Neural progenitor cell (in vitro differentiated cells): Measurements from ENCODE around the gene LMAN1L. TPM values are rescaled to one million over a fixed set of nuclear protein-coding genes. Genes with fewer than 3 reads are reported as not detected.

Experiments used
- DNase-seq: peaks from one replicate; pipeline ENCODE4 v3.0.0-alpha.2; 2016; ENCODE audit warnings: low spot score
- H2AFZ ChIP-seq: fragments of 200-600 bp; sonication (generic); replicated peaks from 2 replicates; pipeline ENCODE4 v1.6.1; 2016; ENCODE audit warnings: antibody characterized with exemption
- H3F3A ChIP-seq: fragments of 200-600 bp; sonication (generic); 2 replicates; pipeline ENCODE4 v1.6.1; 2016; ENCODE audit warnings: antibody characterized with exemption, low read depth
- H3K27ac ChIP-seq: fragments of 200-600 bp; sonication (generic); 2 replicates; pipeline ENCODE4 v1.5.1; 2016; ENCODE audit warnings: mild to moderate bottlenecking
- H3K27me3 ChIP-seq: fragments of 200-600 bp; sonication (generic); 2 replicates; pipeline ENCODE4 v1.6.1; 2016; ENCODE audit warnings: mild to moderate bottlenecking, moderate library complexity
- H3K36me3 ChIP-seq: fragments of 200-600 bp; sonication (generic); 2 replicates; pipeline ENCODE4 v1.5.1; 2016
- H3K4me1 ChIP-seq: fragments of 200-600 bp; sonication (generic); 2 replicates; pipeline ENCODE4 v1.6.1; 2016; ENCODE audit warnings: mixed run types
- H3K4me2 ChIP-seq: fragments of 200-600 bp; sonication (generic); 2 replicates; pipeline ENCODE4 v1.6.1; 2016
- H3K4me3 ChIP-seq: fragments of 200-600 bp; sonication (generic); 2 replicates; pipeline ENCODE4 v1.5.1; 2016
- H3K79me2 ChIP-seq: fragments of 200-600 bp; sonication (generic); 2 replicates; pipeline ENCODE4 v1.6.1; 2016; ENCODE audit warnings: low read depth
- H3K9ac ChIP-seq: fragments of 200-600 bp; sonication (generic); 2 replicates; pipeline ENCODE4 v1.6.1; 2016
- H3K9me3 ChIP-seq: fragments of 200-600 bp; sonication (generic); 2 replicates; pipeline ENCODE4 v1.5.1; 2016; ENCODE audit warnings: low read depth
- H4K20me1 ChIP-seq: fragments of 200-600 bp; sonication (generic); 2 replicates; pipeline ENCODE4 v1.6.1; 2016; ENCODE audit warnings: low read depth
- H3K27ac Mint-ChIP-seq: 3 replicates; pipeline ENCODE4 v1.8.0; 2021; ENCODE audit warnings: mixed read lengths
- H3K27me3 Mint-ChIP-seq: 2 replicates; pipeline ENCODE4 v1.8.0; 2022; ENCODE audit warnings: low read depth, mild to moderate bottlenecking, inconsistent platforms, moderate library complexity, mixed read lengths; ENCODE audit not compliant: insufficient read depth
- H3K36me3 Mint-ChIP-seq: 3 replicates; pipeline ENCODE4 v1.8.0; 2021; ENCODE audit warnings: mixed read lengths
- H3K4me1 Mint-ChIP-seq: 3 replicates; pipeline ENCODE4 v1.8.0; 2021; ENCODE audit warnings: mixed read lengths
- H3K4me3 Mint-ChIP-seq: 3 replicates; pipeline ENCODE4 v1.8.0; 2021; ENCODE audit warnings: mild to moderate bottlenecking, moderate library complexity, mixed read lengths
- H3K9me3 Mint-ChIP-seq: 3 replicates; pipeline ENCODE4 v1.8.0; 2020; ENCODE audit warnings: mixed read lengths
- CTCF ChIP-seq: fragments of 200-600 bp; sonication (generic); IDR thresholded peaks from 2 replicates; pipeline ENCODE4 v1.5.1; 2017; ENCODE audit warnings: antibody characterized with exemption, mild to moderate bottlenecking
- EZH2 ChIP-seq: fragments of 200-600 bp; sonication (generic); IDR thresholded peaks from 2 replicates; pipeline ENCODE4 v1.6.1; 2017; ENCODE audit warnings: antibody characterized with exemption, mild to moderate bottlenecking, moderate library complexity
- EZH2phosphoT487 ChIP-seq: fragments of 200-600 bp; sonication (generic); IDR thresholded peaks from 2 replicates; pipeline ENCODE4 v1.6.1; 2017; ENCODE audit warnings: antibody characterized with exemption
- total RNA-seq: library from RNA; depleted of rRNA; stranded (reverse); fragments of >200 nt; gene quantifications from 2 replicates; pipeline ENCODE4 v1.2.3, GENCODE V29; 2015; ENCODE audit warnings: low replicate concordance

LMAN1L gene
- total RNA-seq, 1 donor from 2014 or later: not detected

- Histone ChIP-seq H3K27ac (no peak overlapping the region), H3K4me1 (peaks cover 1% of the 10 kb centered on the region), H3F3A (peaks cover 5% of the 10 kb centered on the region), H3K4me3 (no peak overlapping the region), H3K79me2 (no peaks in the 10 kb centered on the region), H4K20me1 (peaks cover 18% of the 10 kb centered on the region), H3K4me2 (no peak overlapping the region), H3K9ac (no peak overlapping the region), H3K27me3 (peaks cover 27% of the 10 kb centered on the region), H3K9me3 (no peaks in the 10 kb centered on the region), H3K36me3 (no peaks in the 10 kb centered on the region), H2AFZ (no peak overlapping the region)
- Mint-ChIP-seq H3K9me3 (no peaks in the 10 kb centered on the region), H3K4me3 (no peak overlapping the region), H3K36me3 (no peaks in the 10 kb centered on the region), H3K4me1 (peaks cover 12% of the 10 kb centered on the region), H3K27ac (no peak overlapping the region), H3K27me3 (peaks cover 36% of the 10 kb centered on the region)
- no peak for DNase-seq
- TF ChIP-seq EZH2phosphoT487 (no peak), EZH2 (no peak), CTCF (no peak)
These were observed 19.3 kb downstream of the LMAN1L start for GRCh38 chr15:74831813-74832495.

- no peak for DNase-seq
- Histone ChIP-seq H4K20me1 (peaks cover 10% of the 10 kb centered on the region), H3K36me3 (no peaks in the 10 kb centered on the region), H2AFZ (no peak overlapping the region), H3K4me3 (no peak overlapping the region), H3K9me3 (no peaks in the 10 kb centered on the region), H3K27me3 (peaks cover 18% of the 10 kb centered on the region), H3F3A (peaks cover 5% of the 10 kb centered on the region), H3K4me2 (no peak overlapping the region), H3K79me2 (no peaks in the 10 kb centered on the region), H3K9ac (no peak overlapping the region), H3K4me1 (no peaks in the 10 kb centered on the region), H3K27ac (no peak overlapping the region)
- Mint-ChIP-seq H3K4me3 (no peak overlapping the region), H3K27me3 (peaks cover 28% of the 10 kb centered on the region), H3K4me1 (peaks cover 9% of the 10 kb centered on the region), H3K9me3 (no peaks in the 10 kb centered on the region), H3K27ac (no peak overlapping the region), H3K36me3 (peaks cover 1% of the 10 kb centered on the region)
- TF ChIP-seq EZH2: no peak
- TF ChIP-seq CTCF: no peak
- TF ChIP-seq EZH2phosphoT487: no peak
These were observed 20.2 kb downstream of the LMAN1L start for GRCh38 chr15:74832826-74833225.

- no peak for DNase-seq
These were observed 20.9 kb downstream of the LMAN1L start for GRCh38 chr15:74833376-74834107.

More at GRCh38 chr15:74833376-74834107, 20.9 kb downstream of the LMAN1L start:
- no peak overlapping the region for H3K27ac ChIP-seq
- no peak overlapping the region for H3K4me2 ChIP-seq
- peaks cover 1% of the 10 kb centered on the region for H3K36me3 Mint-ChIP-seq
- H3K27ac Mint-ChIP-seq: no peak overlapping the region
- H3K27me3 Mint-ChIP-seq: peaks cover 25% of the 10 kb centered on the region
- peaks cover 11% of the 10 kb centered on the region for H3K27me3 ChIP-seq
- H3F3A ChIP-seq: peaks cover 5% of the 10 kb centered on the region
- TF ChIP-seq EZH2 (no peak), EZH2phosphoT487 (no peak), CTCF (no peak)
- H3K9ac ChIP-seq: no peak overlapping the region
- H3K9me3 Mint-ChIP-seq: no peaks in the 10 kb centered on the region
- H3K4me3 Mint-ChIP-seq: no peak overlapping the region
- peaks cover 10% of the 10 kb centered on the region for H4K20me1 ChIP-seq
- H3K36me3 ChIP-seq: no peaks in the 10 kb centered on the region
- H3K4me3 ChIP-seq: no peak overlapping the region
- H3K79me2 ChIP-seq: no peaks in the 10 kb centered on the region
- no peaks in the 10 kb centered on the region for H3K9me3 ChIP-seq
- no peak overlapping the region for H2AFZ ChIP-seq
- no peaks in the 10 kb centered on the region for H3K4me1 ChIP-seq
- H3K4me1 Mint-ChIP-seq: peaks cover 9% of the 10 kb centered on the region
